HG03565 (cell line): Measurements from ENCODE around the gene CMTM5.

Source experiments
- ATAC-seq: cut with Tn5 transposase; IDR thresholded peaks from one replicate; pipeline ENCODE4 v1.9.1; 2021; ENCODE audit warnings: mild to moderate bottlenecking, moderate library complexity; ENCODE audit not compliant: unreplicated experiment

CMTM5 gene

GRCh38 chr14:23357261-23357660 lies 19.6 kb upstream of the CMTM5 start:
- ATAC-seq: no peak

GRCh38 chr14:23358042-23358441 lies 18.8 kb upstream of the CMTM5 start:
- ATAC-seq: no peak

GRCh38 chr14:23358553-23359166 lies 18.2 kb upstream of the CMTM5 start:
- no peak for ATAC-seq

GRCh38 chr14:23359167-23359626 lies 17.6 kb upstream of the CMTM5 start:
- no peak for ATAC-seq

GRCh38 chr14:23359722-23360447 lies 17.0 kb upstream of the CMTM5 start:
- ATAC-seq: no peak

GRCh38 chr14:23360496-23360895 lies 16.4 kb upstream of the CMTM5 start:
- no peak for ATAC-seq

- no peak for ATAC-seq
These were observed 15.5 kb upstream of the CMTM5 start for GRCh38 chr14:23361320-23361719.

- ATAC-seq: no peak
These were observed 15.1 kb upstream of the CMTM5 start for GRCh38 chr14:23361763-23362162.

GRCh38 chr14:23362200-23362599 lies 14.6 kb upstream of the CMTM5 start:
- ATAC-seq: no peak

GRCh38 chr14:23364164-23365035 lies 12.4 kb upstream of the CMTM5 start:
- no peak for ATAC-seq

- no peak for ATAC-seq
These were observed 11.7 kb upstream of the CMTM5 start, which contains the start of gene EFS for GRCh38 chr14:23365036-23365731. Gene EFS, minus strand, starts transcription at chr14:23365172. Its CDS starts 147 bp downstream, at chr14:23365025.

- ATAC-seq: no peak
These were observed 11.0 kb upstream of the CMTM5 start for GRCh38 chr14:23365732-23366425.

- ATAC-seq: no peak
These were observed 10.4 kb upstream of the CMTM5 start for GRCh38 chr14:23366426-23366921.

GRCh38 chr14:23370221-23370620 lies 6.6 kb upstream of the CMTM5 start:
- no peak for ATAC-seq

- no peak for ATAC-seq
These were observed 5.0 kb upstream of the CMTM5 start for GRCh38 chr14:23371865-23372264.

GRCh38 chr14:23372509-23372908 lies 4.3 kb upstream of the CMTM5 start, which contains the start of gene IL25:
Gene IL25, plus strand, starts transcription at chr14:23372809.
- no peak for ATAC-seq

GRCh38 chr14:23373041-23373440 lies 3.8 kb upstream of the CMTM5 start:
- ATAC-seq: no peak

GRCh38 chr14:23375527-23376251 lies 1.2 kb upstream of the CMTM5 start:
- ATAC-seq: no peak

GRCh38 chr14:23377198-23377550 lies 328 bp downstream of the CMTM5 start:
- no peak for ATAC-seq
